DMS79 (cell line): ENCODE data around the gene HBA2.
"Not testable (repeated sequence)": the region's sequence is repeated elsewhere in the genome, so short reads cannot be mapped to it uniquely, and the experiment has no call there.

Source experiments
- DNase-seq: peaks from one replicate; lab custom pipeline; 2025; lab: John Stamatoyannopoulos, UW

Gene HBA2

GRCh38 chr16:175011-175949 lies 2.6 kb downstream of the HBA2 start:
- DNase-seq: no peak

- not testable (repeated sequence) for DNase-seq
These were observed 3.3 kb downstream of the HBA2 start for GRCh38 chr16:176006-176405.

- not testable (repeated sequence) for DNase-seq
These were observed 4.1 kb downstream of the HBA2 start, which contains the start of gene HBA1 for GRCh38 chr16:176477-177382. TSS of gene HBA1 (plus strand) at chr16:176680. CDS start at chr16:176717, 37 bp downstream.

- no peak for DNase-seq
These were observed 4.7 kb downstream of the HBA2 start for GRCh38 chr16:177394-177822.

- no peak for DNase-seq
These were observed 5.4 kb downstream of the HBA2 start for GRCh38 chr16:177981-178667.

- DNase-seq: no peak
These were observed 6.0 kb downstream of the HBA2 start for GRCh38 chr16:178668-179015.

- no peak for DNase-seq
These were observed 6.8 kb downstream of the HBA2 start for GRCh38 chr16:179211-180092.

GRCh38 chr16:180101-180675 lies 7.5 kb downstream of the HBA2 start, which contains the start of gene HBQ1:
TSS of gene HBQ1 (plus strand) at chr16:180459. CDS start at chr16:180487, 28 bp downstream.
- no peak for DNase-seq

GRCh38 chr16:180681-181564 lies 8.2 kb downstream of the HBA2 start:
- peak; percentile 60 for DNase-seq

GRCh38 chr16:181565-182021 lies 8.9 kb downstream of the HBA2 start:
- DNase-seq: no peak

- no peak for DNase-seq
These were observed 10.3 kb downstream of the HBA2 start for GRCh38 chr16:183005-183404.

GRCh38 chr16:185213-185612 lies 12.5 kb downstream of the HBA2 start:
- DNase-seq: no peak

GRCh38 chr16:185691-186090 lies 13.0 kb downstream of the HBA2 start:
- DNase-seq: no peak

- no peak for DNase-seq
These were observed 14.7 kb downstream of the HBA2 start for GRCh38 chr16:187330-187729.

- DNase-seq: no peak
These were observed 16.0 kb downstream of the HBA2 start for GRCh38 chr16:188674-189073.

GRCh38 chr16:189604-190186 lies 17.0 kb downstream of the HBA2 start:
- DNase-seq: no peak

GRCh38 chr16:191831-192230 lies 19.2 kb downstream of the HBA2 start:
- DNase-seq: no peak

- DNase-seq: no peak
These were observed 20.0 kb downstream of the HBA2 start for GRCh38 chr16:192686-193085.

- no peak for DNase-seq
These were observed 20.8 kb downstream of the HBA2 start for GRCh38 chr16:193441-193840.
